A549 (cell line): Measurements from ENCODE around the gene PLCH2.

Experiments used
- MYC ChIP-seq: IDR thresholded peaks from 2 replicates; pipeline ENCODE4 v1.6.1; 2012; ENCODE audit warnings: mild to moderate bottlenecking, inconsistent platforms, low read length, improper control_type of control experiment, borderline replicate concordance
- POLR2A ChIP-seq: IDR thresholded peaks from 2 replicates; pipeline ENCODE4 v1.6.1; 2012; ENCODE audit warnings: mild to moderate bottlenecking, low read length
- SMC3 ChIP-seq: fragments of >200 bp; sonication (Bioruptor Twin); formaldehyde crosslinking; IDR thresholded peaks from 3 replicates; pipeline ENCODE4 v1.6.1; 2018; ENCODE audit warnings: inconsistent platforms
- USF2 ChIP-seq: fragments of 450-650 bp; IDR thresholded peaks from 2 replicates; pipeline ENCODE4 v1.6.1; 2014; ENCODE audit warnings: antibody characterized with exemption
- TF ChIP-seq, protein P1 (sequence below): fragments of 200-600 bp; sonication (generic); IDR thresholded peaks from 2 replicates; pipeline ENCODE4 v1.6.1; 2016; ENCODE audit warnings: antibody characterized with exemption, mild to moderate bottlenecking, moderate library complexity
- TF ChIP-seq, protein P2 (sequence below): fragments of >200 bp; sonication (Bioruptor Twin); formaldehyde crosslinking; IDR thresholded peaks from 3 replicates; pipeline ENCODE4 v1.5.1; 2016
- TF ChIP-seq, protein P3 (sequence below): fragments of 250-450 bp; sonication (Bioruptor Pico); IDR thresholded peaks from 2 replicates; pipeline ENCODE4 v1.5.0; 2021; ENCODE audit warnings: mild to moderate bottlenecking, moderate library complexity, borderline replicate concordance

DNA sequence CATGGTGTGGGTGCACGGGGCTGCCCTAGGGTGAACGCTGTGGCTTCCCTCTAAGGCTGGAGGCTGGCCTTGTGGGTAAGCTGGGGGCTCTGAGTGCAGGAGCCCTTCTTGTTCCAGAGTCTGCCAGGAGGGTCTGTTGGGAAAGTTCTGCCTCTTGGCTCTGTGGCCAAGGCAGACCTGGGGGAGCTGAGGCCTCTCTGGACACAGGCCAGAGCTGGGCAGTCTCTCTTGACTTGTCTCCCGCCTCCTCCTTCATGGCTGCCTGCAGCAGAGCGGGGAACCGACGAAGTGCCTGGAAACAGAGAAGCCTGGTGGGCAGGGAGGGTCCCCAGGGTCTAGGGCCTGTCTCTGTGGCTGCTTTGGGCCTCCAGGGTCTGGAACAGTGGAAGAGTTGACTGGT, 33.4 kb upstream of the PLCH2 start:
- TF ChIP-seq MYC = no peak
- TF ChIP-seq SMC3 = no peak
- TF ChIP-seq USF2 = no peak
- TF ChIP-seq, protein P1, sequence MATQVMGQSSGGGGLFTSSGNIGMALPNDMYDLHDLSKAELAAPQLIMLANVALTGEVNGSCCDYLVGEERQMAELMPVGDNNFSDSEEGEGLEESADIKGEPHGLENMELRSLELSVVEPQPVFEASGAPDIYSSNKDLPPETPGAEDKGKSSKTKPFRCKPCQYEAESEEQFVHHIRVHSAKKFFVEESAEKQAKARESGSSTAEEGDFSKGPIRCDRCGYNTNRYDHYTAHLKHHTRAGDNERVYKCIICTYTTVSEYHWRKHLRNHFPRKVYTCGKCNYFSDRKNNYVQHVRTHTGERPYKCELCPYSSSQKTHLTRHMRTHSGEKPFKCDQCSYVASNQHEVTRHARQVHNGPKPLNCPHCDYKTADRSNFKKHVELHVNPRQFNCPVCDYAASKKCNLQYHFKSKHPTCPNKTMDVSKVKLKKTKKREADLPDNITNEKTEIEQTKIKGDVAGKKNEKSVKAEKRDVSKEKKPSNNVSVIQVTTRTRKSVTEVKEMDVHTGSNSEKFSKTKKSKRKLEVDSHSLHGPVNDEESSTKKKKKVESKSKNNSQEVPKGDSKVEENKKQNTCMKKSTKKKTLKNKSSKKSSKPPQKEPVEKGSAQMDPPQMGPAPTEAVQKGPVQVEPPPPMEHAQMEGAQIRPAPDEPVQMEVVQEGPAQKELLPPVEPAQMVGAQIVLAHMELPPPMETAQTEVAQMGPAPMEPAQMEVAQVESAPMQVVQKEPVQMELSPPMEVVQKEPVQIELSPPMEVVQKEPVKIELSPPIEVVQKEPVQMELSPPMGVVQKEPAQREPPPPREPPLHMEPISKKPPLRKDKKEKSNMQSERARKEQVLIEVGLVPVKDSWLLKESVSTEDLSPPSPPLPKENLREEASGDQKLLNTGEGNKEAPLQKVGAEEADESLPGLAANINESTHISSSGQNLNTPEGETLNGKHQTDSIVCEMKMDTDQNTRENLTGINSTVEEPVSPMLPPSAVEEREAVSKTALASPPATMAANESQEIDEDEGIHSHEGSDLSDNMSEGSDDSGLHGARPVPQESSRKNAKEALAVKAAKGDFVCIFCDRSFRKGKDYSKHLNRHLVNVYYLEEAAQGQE = no peak
- TF ChIP-seq, protein P2, sequence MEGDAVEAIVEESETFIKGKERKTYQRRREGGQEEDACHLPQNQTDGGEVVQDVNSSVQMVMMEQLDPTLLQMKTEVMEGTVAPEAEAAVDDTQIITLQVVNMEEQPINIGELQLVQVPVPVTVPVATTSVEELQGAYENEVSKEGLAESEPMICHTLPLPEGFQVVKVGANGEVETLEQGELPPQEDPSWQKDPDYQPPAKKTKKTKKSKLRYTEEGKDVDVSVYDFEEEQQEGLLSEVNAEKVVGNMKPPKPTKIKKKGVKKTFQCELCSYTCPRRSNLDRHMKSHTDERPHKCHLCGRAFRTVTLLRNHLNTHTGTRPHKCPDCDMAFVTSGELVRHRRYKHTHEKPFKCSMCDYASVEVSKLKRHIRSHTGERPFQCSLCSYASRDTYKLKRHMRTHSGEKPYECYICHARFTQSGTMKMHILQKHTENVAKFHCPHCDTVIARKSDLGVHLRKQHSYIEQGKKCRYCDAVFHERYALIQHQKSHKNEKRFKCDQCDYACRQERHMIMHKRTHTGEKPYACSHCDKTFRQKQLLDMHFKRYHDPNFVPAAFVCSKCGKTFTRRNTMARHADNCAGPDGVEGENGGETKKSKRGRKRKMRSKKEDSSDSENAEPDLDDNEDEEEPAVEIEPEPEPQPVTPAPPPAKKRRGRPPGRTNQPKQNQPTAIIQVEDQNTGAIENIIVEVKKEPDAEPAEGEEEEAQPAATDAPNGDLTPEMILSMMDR = no peak
- TF ChIP-seq, protein P3, sequence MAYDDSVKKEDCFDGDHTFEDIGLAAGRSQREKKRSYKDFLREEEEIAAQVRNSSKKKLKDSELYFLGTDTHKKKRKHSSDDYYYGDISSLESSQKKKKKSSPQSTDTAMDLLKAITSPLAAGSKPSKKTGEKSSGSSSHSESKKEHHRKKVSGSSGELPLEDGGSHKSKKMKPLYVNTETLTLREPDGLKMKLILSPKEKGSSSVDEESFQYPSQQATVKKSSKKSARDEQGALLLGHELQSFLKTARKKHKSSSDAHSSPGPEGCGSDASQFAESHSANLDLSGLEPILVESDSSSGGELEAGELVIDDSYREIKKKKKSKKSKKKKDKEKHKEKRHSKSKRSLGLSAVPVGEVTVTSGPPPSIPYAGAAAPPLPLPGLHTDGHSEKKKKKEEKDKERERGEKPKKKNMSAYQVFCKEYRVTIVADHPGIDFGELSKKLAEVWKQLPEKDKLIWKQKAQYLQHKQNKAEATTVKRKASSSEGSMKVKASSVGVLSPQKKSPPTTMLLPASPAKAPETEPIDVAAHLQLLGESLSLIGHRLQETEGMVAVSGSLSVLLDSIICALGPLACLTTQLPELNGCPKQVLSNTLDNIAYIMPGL (CRISPR knock-in tag) = no peak
- no peak for TF ChIP-seq POLR2A
